ENCODE results near the gene AQP7.

DNA sequence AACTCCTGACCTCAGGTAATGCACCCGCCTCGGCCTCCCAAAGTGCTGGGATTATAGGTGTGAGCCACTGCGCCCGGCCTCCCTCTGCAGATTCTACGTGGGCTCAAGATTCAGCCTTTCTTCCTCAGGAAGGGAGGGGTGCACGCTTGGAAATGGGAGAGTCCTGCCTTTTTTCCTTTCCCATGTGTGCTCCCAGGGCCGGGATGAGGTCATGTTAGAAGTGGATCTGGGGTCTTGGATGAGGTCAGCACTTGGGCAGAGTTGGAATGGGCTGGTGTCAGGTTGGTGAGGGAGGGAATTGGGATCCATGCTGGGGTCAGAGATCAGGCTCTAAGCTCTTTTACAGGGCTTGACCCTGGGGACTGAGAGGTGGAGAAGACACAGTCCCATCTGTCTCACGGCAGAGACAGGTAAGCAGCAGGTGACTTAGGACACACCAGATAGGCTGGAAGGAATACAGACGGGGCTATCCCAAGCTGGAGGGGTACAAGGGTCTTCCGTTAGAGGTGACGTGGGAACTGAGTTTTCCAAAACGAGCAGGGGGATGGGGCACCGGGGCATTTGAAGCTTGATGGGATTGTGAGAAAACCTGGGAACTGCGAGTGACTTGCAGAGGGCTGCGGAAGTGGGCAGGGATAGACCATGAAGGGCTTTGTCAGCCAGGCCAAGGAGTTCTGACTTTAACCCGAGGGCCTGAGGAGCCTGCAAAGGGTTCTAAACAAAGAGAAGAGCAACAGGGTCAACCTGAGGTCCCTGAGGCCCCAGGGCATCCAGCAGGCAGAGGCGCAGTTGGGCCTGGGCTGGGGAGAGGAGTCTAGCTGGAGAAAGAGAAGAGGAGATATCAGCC, 1.8 kb upstream of the AQP7 start:
- TF ChIP-seq MXI1 (IDR thresholded peaks at IDR 0.05; ENCODE audit: low read depth, low read length): no peak
- TF ChIP-seq, protein P1, sequence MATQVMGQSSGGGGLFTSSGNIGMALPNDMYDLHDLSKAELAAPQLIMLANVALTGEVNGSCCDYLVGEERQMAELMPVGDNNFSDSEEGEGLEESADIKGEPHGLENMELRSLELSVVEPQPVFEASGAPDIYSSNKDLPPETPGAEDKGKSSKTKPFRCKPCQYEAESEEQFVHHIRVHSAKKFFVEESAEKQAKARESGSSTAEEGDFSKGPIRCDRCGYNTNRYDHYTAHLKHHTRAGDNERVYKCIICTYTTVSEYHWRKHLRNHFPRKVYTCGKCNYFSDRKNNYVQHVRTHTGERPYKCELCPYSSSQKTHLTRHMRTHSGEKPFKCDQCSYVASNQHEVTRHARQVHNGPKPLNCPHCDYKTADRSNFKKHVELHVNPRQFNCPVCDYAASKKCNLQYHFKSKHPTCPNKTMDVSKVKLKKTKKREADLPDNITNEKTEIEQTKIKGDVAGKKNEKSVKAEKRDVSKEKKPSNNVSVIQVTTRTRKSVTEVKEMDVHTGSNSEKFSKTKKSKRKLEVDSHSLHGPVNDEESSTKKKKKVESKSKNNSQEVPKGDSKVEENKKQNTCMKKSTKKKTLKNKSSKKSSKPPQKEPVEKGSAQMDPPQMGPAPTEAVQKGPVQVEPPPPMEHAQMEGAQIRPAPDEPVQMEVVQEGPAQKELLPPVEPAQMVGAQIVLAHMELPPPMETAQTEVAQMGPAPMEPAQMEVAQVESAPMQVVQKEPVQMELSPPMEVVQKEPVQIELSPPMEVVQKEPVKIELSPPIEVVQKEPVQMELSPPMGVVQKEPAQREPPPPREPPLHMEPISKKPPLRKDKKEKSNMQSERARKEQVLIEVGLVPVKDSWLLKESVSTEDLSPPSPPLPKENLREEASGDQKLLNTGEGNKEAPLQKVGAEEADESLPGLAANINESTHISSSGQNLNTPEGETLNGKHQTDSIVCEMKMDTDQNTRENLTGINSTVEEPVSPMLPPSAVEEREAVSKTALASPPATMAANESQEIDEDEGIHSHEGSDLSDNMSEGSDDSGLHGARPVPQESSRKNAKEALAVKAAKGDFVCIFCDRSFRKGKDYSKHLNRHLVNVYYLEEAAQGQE (IDR thresholded peaks at IDR 0.05; ENCODE audit: low read depth, low read length): no peak

Measured in SK-N-SH (cell line).